SK-N-MC (cell line): ENCODE results near the gene ITPR2.

ENCODE experiments used
- EZH2 ChIP-seq: fragments of 200-600 bp; sonication (generic); IDR thresholded peaks from one replicate; pipeline ENCODE4 v1.6.1; 2017; ENCODE audit warnings: antibody characterized with exemption
- FOXP2 ChIP-seq: optimal IDR thresholded peaks from 2 replicates; pipeline ENCODE3; 2011; ENCODE audit warnings: mild to moderate bottlenecking, moderate library complexity; ENCODE audit not compliant: insufficient read depth; ENCODE audit errors: extremely low read length, control extremely low read depth
- POLR2AphosphoS5 ChIP-seq: IDR thresholded peaks from 2 replicates; pipeline ENCODE4 v1.6.1; 2012; ENCODE audit warnings: mild to moderate bottlenecking, low read depth, low read length, borderline replicate concordance

DNA sequence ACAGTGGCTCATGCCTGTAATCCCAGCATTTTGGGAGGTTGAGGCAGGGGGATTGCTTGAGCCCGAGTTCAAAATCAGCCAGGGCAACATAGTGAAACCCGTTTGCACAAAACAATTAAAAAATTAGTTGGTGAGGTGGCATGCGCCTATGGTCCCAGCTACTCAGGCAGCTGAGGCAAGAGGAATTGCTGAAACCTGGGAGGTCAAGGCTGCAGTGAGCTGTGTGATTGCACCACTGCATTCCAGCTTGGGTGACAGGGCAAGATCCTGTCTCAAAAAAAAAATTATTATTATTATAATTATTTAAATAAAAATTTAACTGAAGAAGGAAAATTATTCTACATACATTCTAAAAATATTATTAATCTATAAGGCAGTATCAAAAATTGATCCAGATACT is 164.1 kb downstream of the ITPR2 start:
- TF ChIP-seq POLR2AphosphoS5 = no peak
- no peak for TF ChIP-seq EZH2
- TF ChIP-seq FOXP2 = no peak
